Activated naive CD8-positive, alpha-beta T cell treated with anti-CD3 and anti-CD28 coated beads for 36 hours (primary cell): ENCODE results near the gene DTD1. TPM values are rescaled to one million over a fixed set of nuclear protein-coding genes. Genes with fewer than 3 reads are reported as not detected.

ENCODE experiments used
- DNase-seq: peaks from one replicate; pipeline ENCODE4 v3.0.0; 2021
- H3K27ac Mint-ChIP-seq: one replicate; pipeline ENCODE4 v1.8.0; 2022; ENCODE audit warnings: mild to moderate bottlenecking, moderate library complexity, mixed read lengths
- H3K27me3 Mint-ChIP-seq: one replicate; pipeline ENCODE4 v1.8.0; 2022; ENCODE audit warnings: mild to moderate bottlenecking, mixed read lengths
- H3K36me3 Mint-ChIP-seq: one replicate; pipeline ENCODE4 v1.8.0; 2021; ENCODE audit warnings: mild to moderate bottlenecking, mixed read lengths
- H3K4me1 Mint-ChIP-seq: one replicate; pipeline ENCODE4 v1.8.0; 2021; ENCODE audit warnings: mixed read lengths
- H3K4me3 Mint-ChIP-seq: one replicate; pipeline ENCODE4 v1.8.0; 2022; ENCODE audit warnings: mild to moderate bottlenecking, moderate library complexity, mixed read lengths
- H3K9me3 Mint-ChIP-seq: one replicate; pipeline ENCODE4 v1.8.0; 2022; ENCODE audit warnings: mixed read lengths
- total RNA-seq, 2 experiments: library from RNA; stranded (reverse); gene quantifications; one replicate each; pipeline ENCODE4 v1.2.3, GENCODE V29; 2021

Gene DTD1
- total RNA-seq, 2 experiments from 2014 or later, result 48.4 to 52.5 TPM

- Mint-ChIP-seq H3K9me3 (no peaks in the 10 kb centered on the region), H3K27me3 (no peaks in the 10 kb centered on the region), H3K4me1 (no peaks in the 10 kb centered on the region), H3K27ac (no peak overlapping the region), H3K4me3 (no peak overlapping the region), H3K36me3 (peaks cover 12% of the 10 kb centered on the region)
- no peak for DNase-seq
Observed at GRCh38 chr20:18695175-18695574, 107.3 kb downstream of the DTD1 start.

- peaks cover 11% of the 10 kb centered on the region for H3K36me3 Mint-ChIP-seq
- no peak overlapping the region for H3K27ac Mint-ChIP-seq
- no peaks in the 10 kb centered on the region for H3K27me3 Mint-ChIP-seq
- DNase-seq, result no peak
- peaks cover 4% of the 10 kb centered on the region for H3K4me1 Mint-ChIP-seq
- H3K9me3 Mint-ChIP-seq, result no peaks in the 10 kb centered on the region
- H3K4me3 Mint-ChIP-seq, result no peak overlapping the region
Observed at GRCh38 chr20:18698735-18699380, 111.0 kb downstream of the DTD1 start.

GRCh38 chr20:18701969-18702368, 114.1 kb downstream of the DTD1 start:
- Mint-ChIP-seq H3K27ac (no peak overlapping the region), H3K36me3 (peaks cover 7% of the 10 kb centered on the region), H3K4me1 (peaks cover 4% of the 10 kb centered on the region), H3K4me3 (no peak overlapping the region), H3K27me3 (no peaks in the 10 kb centered on the region), H3K9me3 (no peaks in the 10 kb centered on the region)
- DNase-seq, result no peak

GRCh38 chr20:18702736-18703135, 114.9 kb downstream of the DTD1 start:
- no peaks in the 10 kb centered on the region for H3K27me3 Mint-ChIP-seq
- no peak overlapping the region for H3K4me3 Mint-ChIP-seq
- H3K9me3 Mint-ChIP-seq, result no peaks in the 10 kb centered on the region
- no peak overlapping the region for H3K27ac Mint-ChIP-seq
- DNase-seq, result no peak
- H3K4me1 Mint-ChIP-seq, result peaks cover 4% of the 10 kb centered on the region
- peaks cover 7% of the 10 kb centered on the region for H3K36me3 Mint-ChIP-seq

GRCh38 chr20:18705490-18705889, 117.6 kb downstream of the DTD1 start:
- Mint-ChIP-seq H3K9me3 (no peaks in the 10 kb centered on the region), H3K27ac (no peak overlapping the region), H3K36me3 (no peaks in the 10 kb centered on the region)

GRCh38 chr20:18705910-18706309, 118.1 kb downstream of the DTD1 start:
- no peaks in the 10 kb centered on the region for H3K36me3 Mint-ChIP-seq
- H3K9me3 Mint-ChIP-seq, result no peaks in the 10 kb centered on the region
- H3K27me3 Mint-ChIP-seq, result no peaks in the 10 kb centered on the region
- DNase-seq, result no peak
- H3K4me1 Mint-ChIP-seq, result peaks cover 4% of the 10 kb centered on the region
- no peak overlapping the region for H3K4me3 Mint-ChIP-seq
- no peak overlapping the region for H3K27ac Mint-ChIP-seq

More at GRCh38 chr20:18705490-18705889, 117.6 kb downstream of the DTD1 start:
- Mint-ChIP-seq H3K4me3 (no peak overlapping the region), H3K4me1 (peaks cover 4% of the 10 kb centered on the region), H3K27me3 (no peaks in the 10 kb centered on the region)
- DNase-seq, result no peak

GRCh38 chr20:18712131-18712530, 124.3 kb downstream of the DTD1 start:
- no peak for DNase-seq
- Mint-ChIP-seq H3K9me3 (no peaks in the 10 kb centered on the region), H3K27ac (no peak overlapping the region), H3K4me3 (no peak overlapping the region), H3K36me3 (peaks cover 3% of the 10 kb centered on the region), H3K4me1 (peaks cover 4% of the 10 kb centered on the region), H3K27me3 (no peaks in the 10 kb centered on the region)

GRCh38 chr20:18712882-18713281, 125.0 kb downstream of the DTD1 start:
- Mint-ChIP-seq H3K27me3 (no peaks in the 10 kb centered on the region), H3K9me3 (no peaks in the 10 kb centered on the region), H3K4me3 (no peak overlapping the region), H3K36me3 (peaks cover 3% of the 10 kb centered on the region), H3K4me1 (peaks cover 4% of the 10 kb centered on the region), H3K27ac (no peak overlapping the region)
- DNase-seq, result no peak

GRCh38 chr20:18715564-18715963, 127.7 kb downstream of the DTD1 start:
- H3K27me3 Mint-ChIP-seq, result no peaks in the 10 kb centered on the region
- DNase-seq, result no peak
- peaks cover 4% of the 10 kb centered on the region for H3K4me1 Mint-ChIP-seq
- no peaks in the 10 kb centered on the region for H3K9me3 Mint-ChIP-seq
- H3K27ac Mint-ChIP-seq, result no peak overlapping the region
- no peak overlapping the region for H3K4me3 Mint-ChIP-seq
- H3K36me3 Mint-ChIP-seq, result peaks cover 9% of the 10 kb centered on the region

GRCh38 chr20:18717062-18717461, 129.2 kb downstream of the DTD1 start:
- Mint-ChIP-seq H3K4me3 (no peak overlapping the region), H3K9me3 (no peaks in the 10 kb centered on the region), H3K36me3 (peaks cover 9% of the 10 kb centered on the region), H3K4me1 (peaks cover 4% of the 10 kb centered on the region), H3K27ac (no peak overlapping the region), H3K27me3 (no peaks in the 10 kb centered on the region)
- no peak for DNase-seq

GRCh38 chr20:18718129-18718528, 130.3 kb downstream of the DTD1 start:
- no peaks in the 10 kb centered on the region for H3K27me3 Mint-ChIP-seq
- peaks cover 9% of the 10 kb centered on the region for H3K36me3 Mint-ChIP-seq
- no peak overlapping the region for H3K27ac Mint-ChIP-seq
- H3K9me3 Mint-ChIP-seq, result no peaks in the 10 kb centered on the region
- peaks cover 4% of the 10 kb centered on the region for H3K4me1 Mint-ChIP-seq
- DNase-seq, result no peak
- no peak overlapping the region for H3K4me3 Mint-ChIP-seq

- DNase-seq, result no peak
- Mint-ChIP-seq H3K9me3 (no peaks in the 10 kb centered on the region), H3K27me3 (no peaks in the 10 kb centered on the region), H3K36me3 (peaks cover 7% of the 10 kb centered on the region), H3K4me3 (no peak overlapping the region), H3K27ac (no peak overlapping the region), H3K4me1 (peaks cover 4% of the 10 kb centered on the region)
Observed at GRCh38 chr20:18719426-18719825, 131.6 kb downstream of the DTD1 start.

- DNase-seq, result no peak
- Mint-ChIP-seq H3K36me3 (peaks cover 6% of the 10 kb centered on the region), H3K27me3 (no peaks in the 10 kb centered on the region), H3K4me1 (peaks cover 8% of the 10 kb centered on the region), H3K4me3 (no peak overlapping the region), H3K9me3 (no peaks in the 10 kb centered on the region), H3K27ac (no peak overlapping the region)
Observed at GRCh38 chr20:18721551-18722115, 133.8 kb downstream of the DTD1 start.

- Mint-ChIP-seq H3K36me3 (peaks cover 6% of the 10 kb centered on the region), H3K27ac (no peak overlapping the region), H3K4me3 (no peak overlapping the region), H3K27me3 (no peaks in the 10 kb centered on the region), H3K4me1 (peaks cover 3% of the 10 kb centered on the region), H3K9me3 (no peaks in the 10 kb centered on the region)
- no peak for DNase-seq
Observed at GRCh38 chr20:18722371-18722770, 134.5 kb downstream of the DTD1 start.

GRCh38 chr20:18724077-18724476, 136.2 kb downstream of the DTD1 start:
- Mint-ChIP-seq H3K27me3 (no peaks in the 10 kb centered on the region), H3K27ac (no peak overlapping the region), H3K4me3 (no peak overlapping the region), H3K36me3 (peaks cover 9% of the 10 kb centered on the region), H3K9me3 (no peaks in the 10 kb centered on the region), H3K4me1 (peaks cover 13% of the 10 kb centered on the region)
- DNase-seq, result no peak

GRCh38 chr20:18724788-18725464, 137.1 kb downstream of the DTD1 start:
- Mint-ChIP-seq H3K4me3 (no peak overlapping the region), H3K36me3 (peaks cover 4% of the 10 kb centered on the region), H3K27ac (no peak overlapping the region), H3K27me3 (no peaks in the 10 kb centered on the region), H3K4me1 (peaks cover 13% of the 10 kb centered on the region), H3K9me3 (no peaks in the 10 kb centered on the region)
- no peak for DNase-seq
